Liver (tissue), 3 donors: ENCODE data around the gene MRPL42.

Experiments
- FOXA1 ChIP-seq: IDR thresholded peaks from 2 replicates; pipeline ENCODE4 v1.6.1; 2016; ENCODE audit warnings: antibody characterized with exemption
- HNF4G ChIP-seq: IDR thresholded peaks from 2 replicates; pipeline ENCODE4 v1.6.1; 2016; ENCODE audit warnings: antibody characterized with exemption
- JUND ChIP-seq, 2 donors: IDR thresholded peaks; 2 replicates each; pipeline ENCODE4 v1.6.1; 2016; ENCODE audit warnings: antibody characterized with exemption in 2 of 2
- MAX ChIP-seq: IDR thresholded peaks from 2 replicates; pipeline ENCODE4 v1.6.1; 2016; ENCODE audit warnings: antibody characterized with exemption
- RAD21 ChIP-seq, 2 donors: IDR thresholded peaks; 2 replicates each; pipeline ENCODE4 v1.6.1; 2016; ENCODE audit warnings: antibody characterized with exemption in 2 of 2, mild to moderate bottlenecking in 2 of 2
- SP1 ChIP-seq: IDR thresholded peaks from 2 replicates; pipeline ENCODE4 v1.6.1; 2018; ENCODE audit warnings: antibody characterized with exemption, mild to moderate bottlenecking
- TAF1 ChIP-seq: conservative IDR thresholded peaks from 2 replicates; pipeline ENCODE4 v1.6.1; 2016; ENCODE audit warnings: antibody characterized with exemption, mild to moderate bottlenecking
- YY1 ChIP-seq: IDR thresholded peaks from 2 replicates; pipeline ENCODE4 v1.6.1; 2016; ENCODE audit warnings: antibody characterized with exemption, mild to moderate bottlenecking
- ZBTB33 ChIP-seq: IDR thresholded peaks from 2 replicates; pipeline ENCODE4 v1.6.1; 2016; ENCODE audit warnings: antibody characterized with exemption
- TF ChIP-seq, protein P1 (sequence below): fragments of 150-350 bp; IDR thresholded peaks from 2 replicates; pipeline ENCODE4 v1.5.1; 2017; ENCODE audit warnings: improper control_type of control experiment, low read depth, low read length; ENCODE audit not compliant: missing input control
- TF ChIP-seq, protein P2 (sequence below): IDR thresholded peaks from 2 replicates; pipeline ENCODE4 v1.6.1; 2016; ENCODE audit warnings: antibody characterized with exemption, mild to moderate bottlenecking
- donor health status: healthy.
- donor health status: healthy.

GRCh38 chr12:93524386-93525133 is 57.2 kb downstream of the MRPL42 start:
- TF ChIP-seq, protein P1, sequence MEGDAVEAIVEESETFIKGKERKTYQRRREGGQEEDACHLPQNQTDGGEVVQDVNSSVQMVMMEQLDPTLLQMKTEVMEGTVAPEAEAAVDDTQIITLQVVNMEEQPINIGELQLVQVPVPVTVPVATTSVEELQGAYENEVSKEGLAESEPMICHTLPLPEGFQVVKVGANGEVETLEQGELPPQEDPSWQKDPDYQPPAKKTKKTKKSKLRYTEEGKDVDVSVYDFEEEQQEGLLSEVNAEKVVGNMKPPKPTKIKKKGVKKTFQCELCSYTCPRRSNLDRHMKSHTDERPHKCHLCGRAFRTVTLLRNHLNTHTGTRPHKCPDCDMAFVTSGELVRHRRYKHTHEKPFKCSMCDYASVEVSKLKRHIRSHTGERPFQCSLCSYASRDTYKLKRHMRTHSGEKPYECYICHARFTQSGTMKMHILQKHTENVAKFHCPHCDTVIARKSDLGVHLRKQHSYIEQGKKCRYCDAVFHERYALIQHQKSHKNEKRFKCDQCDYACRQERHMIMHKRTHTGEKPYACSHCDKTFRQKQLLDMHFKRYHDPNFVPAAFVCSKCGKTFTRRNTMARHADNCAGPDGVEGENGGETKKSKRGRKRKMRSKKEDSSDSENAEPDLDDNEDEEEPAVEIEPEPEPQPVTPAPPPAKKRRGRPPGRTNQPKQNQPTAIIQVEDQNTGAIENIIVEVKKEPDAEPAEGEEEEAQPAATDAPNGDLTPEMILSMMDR: no peak
- no peak for TF ChIP-seq JUND (IDR thresholded peaks at IDR 0.05)
- TF ChIP-seq MAX: no peak
- no peak for TF ChIP-seq TAF1
- TF ChIP-seq YY1: no peak
- TF ChIP-seq, protein P2, sequence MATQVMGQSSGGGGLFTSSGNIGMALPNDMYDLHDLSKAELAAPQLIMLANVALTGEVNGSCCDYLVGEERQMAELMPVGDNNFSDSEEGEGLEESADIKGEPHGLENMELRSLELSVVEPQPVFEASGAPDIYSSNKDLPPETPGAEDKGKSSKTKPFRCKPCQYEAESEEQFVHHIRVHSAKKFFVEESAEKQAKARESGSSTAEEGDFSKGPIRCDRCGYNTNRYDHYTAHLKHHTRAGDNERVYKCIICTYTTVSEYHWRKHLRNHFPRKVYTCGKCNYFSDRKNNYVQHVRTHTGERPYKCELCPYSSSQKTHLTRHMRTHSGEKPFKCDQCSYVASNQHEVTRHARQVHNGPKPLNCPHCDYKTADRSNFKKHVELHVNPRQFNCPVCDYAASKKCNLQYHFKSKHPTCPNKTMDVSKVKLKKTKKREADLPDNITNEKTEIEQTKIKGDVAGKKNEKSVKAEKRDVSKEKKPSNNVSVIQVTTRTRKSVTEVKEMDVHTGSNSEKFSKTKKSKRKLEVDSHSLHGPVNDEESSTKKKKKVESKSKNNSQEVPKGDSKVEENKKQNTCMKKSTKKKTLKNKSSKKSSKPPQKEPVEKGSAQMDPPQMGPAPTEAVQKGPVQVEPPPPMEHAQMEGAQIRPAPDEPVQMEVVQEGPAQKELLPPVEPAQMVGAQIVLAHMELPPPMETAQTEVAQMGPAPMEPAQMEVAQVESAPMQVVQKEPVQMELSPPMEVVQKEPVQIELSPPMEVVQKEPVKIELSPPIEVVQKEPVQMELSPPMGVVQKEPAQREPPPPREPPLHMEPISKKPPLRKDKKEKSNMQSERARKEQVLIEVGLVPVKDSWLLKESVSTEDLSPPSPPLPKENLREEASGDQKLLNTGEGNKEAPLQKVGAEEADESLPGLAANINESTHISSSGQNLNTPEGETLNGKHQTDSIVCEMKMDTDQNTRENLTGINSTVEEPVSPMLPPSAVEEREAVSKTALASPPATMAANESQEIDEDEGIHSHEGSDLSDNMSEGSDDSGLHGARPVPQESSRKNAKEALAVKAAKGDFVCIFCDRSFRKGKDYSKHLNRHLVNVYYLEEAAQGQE: no peak
- TF ChIP-seq RAD21 (IDR thresholded peaks at IDR 0.05): peak; percentile 7 to 40
- TF ChIP-seq FOXA1: no peak
- no peak for TF ChIP-seq ZBTB33
- TF ChIP-seq HNF4G: no peak
- TF ChIP-seq SP1: peak; percentile 40
